ENCODE data around the gene HNRNPA3.

The HNRNPA3 gene

GRCh38 chr2:177250461-177250860, 37.9 kb downstream of the HNRNPA3 start:
- Histone ChIP-seq H3K9me3 (no peaks in the 10 kb centered on the region), H3K36me3 (no peaks in the 10 kb centered on the region), H3K27ac (no peak overlapping the region), H3K4me1 (peaks cover 5 to 98% (median 65%) of the 10 kb centered on the region in 4 donors), H3K4me3 (no peak overlapping the region), H3K27me3 (no peaks in the 10 kb centered on the region)
- intact Hi-C loops (cut with DNase I; ENCODE audit: low total_unique reads) = no loop called here
- no peak for DNase-seq
- TF ChIP-seq CTCF (IDR thresholded peaks at IDR 0.05) = no peak

GRCh38 chr2:177251165-177251542, 38.6 kb downstream of the HNRNPA3 start:
- H3K4me3 ChIP-seq = no peak overlapping the region

GRCh38 chr2:177252808-177253531, 40.4 kb downstream of the HNRNPA3 start:
- H3K4me3 ChIP-seq = no peak overlapping the region
- peak overlapping the region in 1 of 2 donors; percentile 26 for H3K27ac ChIP-seq
- H3K4me1 ChIP-seq = peaks cover 0 to 98% (median 66%) of the 10 kb centered on the region in 4 donors
- no peaks in the 10 kb centered on the region for H3K27me3 ChIP-seq
- no peaks in the 10 kb centered on the region for H3K9me3 ChIP-seq
- no peaks in the 10 kb centered on the region for H3K36me3 ChIP-seq
- DNase-seq = no peak
- intact Hi-C loops (cut with DNase I; ENCODE audit: low total_unique reads) = no loop called here
- TF ChIP-seq CTCF (IDR thresholded peaks at IDR 0.05) = no peak

More at GRCh38 chr2:177251165-177251542, 38.6 kb downstream of the HNRNPA3 start:
- no peak for TF ChIP-seq CTCF (IDR thresholded peaks at IDR 0.05)
- no peak for DNase-seq
- Histone ChIP-seq H3K9me3 (no peaks in the 10 kb centered on the region), H3K27me3 (no peaks in the 10 kb centered on the region), H3K27ac (peak overlapping the region; percentile 31 to 51), H3K4me1 (peaks cover 0 to 98% (median 65%) of the 10 kb centered on the region in 4 donors), H3K36me3 (no peaks in the 10 kb centered on the region)
- intact Hi-C loops (cut with DNase I; ENCODE audit: low total_unique reads) = no loop called here

- no peak overlapping the region for H3K27ac ChIP-seq
- no peak overlapping the region for H3K4me3 ChIP-seq
- no peaks in the 10 kb centered on the region for H3K27me3 ChIP-seq
- no peak for DNase-seq
- H3K9me3 ChIP-seq = no peaks in the 10 kb centered on the region
- H3K4me1 ChIP-seq = peaks cover 0 to 98% (median 64%) of the 10 kb centered on the region in 4 donors
- intact Hi-C loops (cut with DNase I; ENCODE audit: low total_unique reads) = no loop called here
- no peak for TF ChIP-seq CTCF (IDR thresholded peaks at IDR 0.05)
- H3K36me3 ChIP-seq = no peaks in the 10 kb centered on the region
These were observed 41.1 kb downstream of the HNRNPA3 start for GRCh38 chr2:177253704-177254103.

GRCh38 chr2:177254433-177255226, 42.0 kb downstream of the HNRNPA3 start:
- peak overlapping the region in 1 of 2 donors; percentile 5 for H3K4me3 ChIP-seq
- H3K27ac ChIP-seq = no peak overlapping the region
- DNase-seq = no peak
- H3K27me3 ChIP-seq = no peaks in the 10 kb centered on the region
- peaks cover 0 to 98% (median 72%) of the 10 kb centered on the region in 4 donors for H3K4me1 ChIP-seq
- H3K36me3 ChIP-seq = no peaks in the 10 kb centered on the region
- H3K9me3 ChIP-seq = no peaks in the 10 kb centered on the region
- intact Hi-C loops (cut with DNase I; ENCODE audit: low total_unique reads) = no loop called here
- no peak for TF ChIP-seq CTCF (IDR thresholded peaks at IDR 0.05)

All from tibial artery (tissue), 4 donors.